22Rv1 (cell line): ENCODE results near the gene ATP9A.

Source experiments
- ZFX ChIP-seq: fragments of 450-650 bp; IDR thresholded peaks from 2 replicates; pipeline ENCODE4 v1.6.1; 2017; ENCODE audit warnings: antibody characterized with exemption, borderline replicate concordance
- TF ChIP-seq, protein P1 (sequence below): fragments of 450-650 bp; IDR thresholded peaks from 2 replicates; pipeline ENCODE4 v1.5.1; 2017; ENCODE audit warnings: mild to moderate bottlenecking

DNA sequence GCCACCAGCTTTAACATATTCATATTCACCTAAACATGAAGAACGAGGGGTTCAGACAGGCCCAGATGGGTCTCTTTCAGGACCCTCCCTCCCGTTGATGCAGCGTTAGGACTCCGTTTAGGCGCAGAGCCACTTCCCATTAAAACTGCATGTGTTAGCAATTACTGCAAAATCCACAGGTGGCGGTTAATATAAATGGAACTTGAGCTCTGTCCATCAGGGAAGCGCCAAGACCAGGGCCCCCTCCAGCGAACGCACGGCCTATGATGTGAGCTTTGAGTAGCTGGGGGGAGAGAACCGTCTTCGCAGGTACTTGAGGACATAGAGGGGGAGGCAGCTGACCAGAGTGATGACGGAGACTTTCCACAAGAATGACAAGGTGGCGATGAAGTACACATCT, 167.2 kb downstream of the ATP9A start:
- TF ChIP-seq, protein P1, sequence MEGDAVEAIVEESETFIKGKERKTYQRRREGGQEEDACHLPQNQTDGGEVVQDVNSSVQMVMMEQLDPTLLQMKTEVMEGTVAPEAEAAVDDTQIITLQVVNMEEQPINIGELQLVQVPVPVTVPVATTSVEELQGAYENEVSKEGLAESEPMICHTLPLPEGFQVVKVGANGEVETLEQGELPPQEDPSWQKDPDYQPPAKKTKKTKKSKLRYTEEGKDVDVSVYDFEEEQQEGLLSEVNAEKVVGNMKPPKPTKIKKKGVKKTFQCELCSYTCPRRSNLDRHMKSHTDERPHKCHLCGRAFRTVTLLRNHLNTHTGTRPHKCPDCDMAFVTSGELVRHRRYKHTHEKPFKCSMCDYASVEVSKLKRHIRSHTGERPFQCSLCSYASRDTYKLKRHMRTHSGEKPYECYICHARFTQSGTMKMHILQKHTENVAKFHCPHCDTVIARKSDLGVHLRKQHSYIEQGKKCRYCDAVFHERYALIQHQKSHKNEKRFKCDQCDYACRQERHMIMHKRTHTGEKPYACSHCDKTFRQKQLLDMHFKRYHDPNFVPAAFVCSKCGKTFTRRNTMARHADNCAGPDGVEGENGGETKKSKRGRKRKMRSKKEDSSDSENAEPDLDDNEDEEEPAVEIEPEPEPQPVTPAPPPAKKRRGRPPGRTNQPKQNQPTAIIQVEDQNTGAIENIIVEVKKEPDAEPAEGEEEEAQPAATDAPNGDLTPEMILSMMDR = no peak
- TF ChIP-seq ZFX = no peak
